ENCODE measurements around the gene TNFRSF21.
"Not testable (repeated sequence)": the region's sequence is repeated elsewhere in the genome, so short reads cannot be mapped to it uniquely, and the experiment has no call there.

The TNFRSF21 gene

GRCh38 chr6:47323887-47324286 is 14.2 kb upstream of the TNFRSF21 start:
- H3K4me1 ChIP-seq (ENCODE audit: control insufficient read depth in 5 of 5, insufficient read depth in 5 of 5, low read length in 5 of 5) = peaks cover 0 to under 1% (median 0%) of the 10 kb centered on the region in 5 donors
- H3K9me3 ChIP-seq (ENCODE audit: control insufficient read depth in 5 of 5, low read length in 5 of 5) = no peaks in the 10 kb centered on the region
- no peak overlapping the region for H3K4me3 ChIP-seq (ENCODE audit: low read depth in 1 of 5, low read length in 5 of 5)
- no peaks in the 10 kb centered on the region for H3K36me3 ChIP-seq (ENCODE audit: control insufficient read depth in 5 of 5, insufficient read depth in 5 of 5, low read length in 5 of 5)
- no peak overlapping the region for H3K27ac ChIP-seq (ENCODE audit: low read depth, low read length)
- H3K9ac ChIP-seq (ENCODE audit: low read length in 5 of 5) = no peak overlapping the region
- no peaks in the 10 kb centered on the region for H3K27me3 ChIP-seq (ENCODE audit: control insufficient read depth in 5 of 5, insufficient read depth in 4 of 5, low read length in 5 of 5)

- no peak overlapping the region for H3K9ac ChIP-seq (ENCODE audit: low read length in 5 of 5)
- no peaks in the 10 kb centered on the region for H3K27me3 ChIP-seq (ENCODE audit: control insufficient read depth in 5 of 5, insufficient read depth in 4 of 5, low read length in 5 of 5)
- H3K4me1 ChIP-seq (ENCODE audit: control insufficient read depth in 5 of 5, insufficient read depth in 5 of 5, low read length in 5 of 5) = peaks cover 0 to 6% (median 0%) of the 10 kb centered on the region in 5 donors
- no peak overlapping the region for H3K4me3 ChIP-seq (ENCODE audit: low read depth in 1 of 5, low read length in 5 of 5)
- no peak overlapping the region for H3K27ac ChIP-seq (ENCODE audit: low read depth, low read length)
- H3K36me3 ChIP-seq (ENCODE audit: control insufficient read depth in 5 of 5, insufficient read depth in 5 of 5, low read length in 5 of 5) = no peaks in the 10 kb centered on the region
- H3K9me3 ChIP-seq (ENCODE audit: control insufficient read depth in 5 of 5, low read length in 5 of 5) = no peaks in the 10 kb centered on the region
These were observed 13.6 kb upstream of the TNFRSF21 start for GRCh38 chr6:47323321-47323720.

GRCh38 chr6:47321577-47321976 is 11.9 kb upstream of the TNFRSF21 start:
- Histone ChIP-seq H3K9ac (ENCODE audit: low read length in 5 of 5) (no peak overlapping the region), H3K4me3 (ENCODE audit: low read depth in 1 of 5, low read length in 5 of 5) (no peak overlapping the region), H3K27me3 (ENCODE audit: control insufficient read depth in 5 of 5, insufficient read depth in 4 of 5, low read length in 5 of 5) (no peaks in the 10 kb centered on the region), H3K4me1 (ENCODE audit: control insufficient read depth in 5 of 5, insufficient read depth in 5 of 5, low read length in 5 of 5) (peaks cover 0 to 6% (median 0%) of the 10 kb centered on the region in 5 donors), H3K27ac (ENCODE audit: low read depth, low read length) (no peak overlapping the region), H3K9me3 (ENCODE audit: control insufficient read depth in 5 of 5, low read length in 5 of 5) (no peaks in the 10 kb centered on the region), H3K36me3 (ENCODE audit: control insufficient read depth in 5 of 5, insufficient read depth in 5 of 5, low read length in 5 of 5) (no peaks in the 10 kb centered on the region)

GRCh38 chr6:47319867-47320266 is 10.2 kb upstream of the TNFRSF21 start:
- H3K9me3 ChIP-seq (ENCODE audit: control insufficient read depth in 5 of 5, low read length in 5 of 5) = no peaks in the 10 kb centered on the region
- H3K27me3 ChIP-seq (ENCODE audit: control insufficient read depth in 5 of 5, insufficient read depth in 4 of 5, low read length in 5 of 5) = no peaks in the 10 kb centered on the region
- H3K4me1 ChIP-seq (ENCODE audit: control insufficient read depth in 5 of 5, insufficient read depth in 5 of 5, low read length in 5 of 5) = peaks cover 0 to 6% (median 0%) of the 10 kb centered on the region in 5 donors
- H3K27ac ChIP-seq (ENCODE audit: low read depth, low read length) = no peak overlapping the region
- H3K4me3 ChIP-seq (ENCODE audit: low read depth in 1 of 5, low read length in 5 of 5) = no peak overlapping the region
- H3K36me3 ChIP-seq (ENCODE audit: control insufficient read depth in 5 of 5, insufficient read depth in 5 of 5, low read length in 5 of 5) = no peaks in the 10 kb centered on the region
- no peak overlapping the region for H3K9ac ChIP-seq (ENCODE audit: low read length in 5 of 5)

GRCh38 chr6:47319382-47319781 is 9.7 kb upstream of the TNFRSF21 start:
- H3K4me3 ChIP-seq (ENCODE audit: low read depth in 1 of 5, low read length in 5 of 5) = no peak overlapping the region
- H3K27me3 ChIP-seq (ENCODE audit: control insufficient read depth in 5 of 5, insufficient read depth in 4 of 5, low read length in 5 of 5) = no peaks in the 10 kb centered on the region
- no peak overlapping the region for H3K27ac ChIP-seq (ENCODE audit: low read depth, low read length)

GRCh38 chr6:47318236-47318989 is 8.7 kb upstream of the TNFRSF21 start:
- H3K9ac ChIP-seq (ENCODE audit: low read length in 5 of 5) = no peak overlapping the region
- H3K9me3 ChIP-seq (ENCODE audit: control insufficient read depth in 5 of 5, low read length in 5 of 5) = no peaks in the 10 kb centered on the region
- no peak overlapping the region for H3K27ac ChIP-seq (ENCODE audit: low read depth, low read length)
- no peak overlapping the region for H3K4me3 ChIP-seq (ENCODE audit: low read depth in 1 of 5, low read length in 5 of 5)
- H3K4me1 ChIP-seq (ENCODE audit: control insufficient read depth in 5 of 5, insufficient read depth in 5 of 5, low read length in 5 of 5) = peaks cover 0 to 6% (median 0%) of the 10 kb centered on the region in 5 donors
- H3K36me3 ChIP-seq (ENCODE audit: control insufficient read depth in 5 of 5, insufficient read depth in 5 of 5, low read length in 5 of 5) = no peaks in the 10 kb centered on the region
- no peaks in the 10 kb centered on the region for H3K27me3 ChIP-seq (ENCODE audit: control insufficient read depth in 5 of 5, insufficient read depth in 4 of 5, low read length in 5 of 5)

More at GRCh38 chr6:47319382-47319781, 9.7 kb upstream of the TNFRSF21 start:
- peaks cover 0 to 6% (median 0%) of the 10 kb centered on the region in 5 donors for H3K4me1 ChIP-seq (ENCODE audit: control insufficient read depth in 5 of 5, insufficient read depth in 5 of 5, low read length in 5 of 5)
- H3K36me3 ChIP-seq (ENCODE audit: control insufficient read depth in 5 of 5, insufficient read depth in 5 of 5, low read length in 5 of 5) = no peaks in the 10 kb centered on the region
- H3K9me3 ChIP-seq (ENCODE audit: control insufficient read depth in 5 of 5, low read length in 5 of 5) = no peaks in the 10 kb centered on the region
- H3K9ac ChIP-seq (ENCODE audit: low read length in 5 of 5) = no peak overlapping the region

- not testable (repeated sequence) for H3K4me1 ChIP-seq (ENCODE audit: control insufficient read depth in 5 of 5, insufficient read depth in 5 of 5, low read length in 5 of 5); H3K9ac ChIP-seq (ENCODE audit: low read length in 5 of 5)
These were observed 5.5 kb upstream of the TNFRSF21 start for GRCh38 chr6:47315181-47315580.

GRCh38 chr6:47310131-47310480 is 401 bp upstream of the TNFRSF21 start:
- Histone ChIP-seq H3K27ac (ENCODE audit: low read depth, low read length) (no peak overlapping the region), H3K27me3 (ENCODE audit: control insufficient read depth in 5 of 5, insufficient read depth in 4 of 5, low read length in 5 of 5) (no peaks in the 10 kb centered on the region), H3K36me3 (ENCODE audit: control insufficient read depth in 5 of 5, insufficient read depth in 5 of 5, low read length in 5 of 5) (no peaks in the 10 kb centered on the region), H3K4me3 (ENCODE audit: low read depth in 1 of 5, low read length in 5 of 5) (peak overlapping the region in 1 of 5 donors; percentile 94), H3K9me3 (ENCODE audit: control insufficient read depth in 5 of 5, low read length in 5 of 5) (no peaks in the 10 kb centered on the region), H3K4me1 (ENCODE audit: control insufficient read depth in 5 of 5, insufficient read depth in 5 of 5, low read length in 5 of 5) (peaks cover 0 to 47% (median 36%) of the 10 kb centered on the region in 5 donors), H3K9ac (ENCODE audit: low read length in 5 of 5) (no peak overlapping the region)

More at GRCh38 chr6:47315181-47315580, 5.5 kb upstream of the TNFRSF21 start:
- H3K36me3 ChIP-seq (ENCODE audit: control insufficient read depth in 5 of 5, insufficient read depth in 5 of 5, low read length in 5 of 5); H3K27ac ChIP-seq (ENCODE audit: low read depth, low read length); H3K27me3 ChIP-seq (ENCODE audit: control insufficient read depth in 5 of 5, insufficient read depth in 4 of 5, low read length in 5 of 5); H3K9me3 ChIP-seq (ENCODE audit: control insufficient read depth in 5 of 5, low read length in 5 of 5); H3K4me3 ChIP-seq (ENCODE audit: low read depth in 1 of 5, low read length in 5 of 5): not testable (repeated sequence)

- Histone ChIP-seq H3K9me3 (ENCODE audit: control insufficient read depth in 5 of 5, low read length in 5 of 5) (no peaks in the 10 kb centered on the region), H3K27me3 (ENCODE audit: control insufficient read depth in 5 of 5, insufficient read depth in 4 of 5, low read length in 5 of 5) (no peaks in the 10 kb centered on the region), H3K4me3 (ENCODE audit: low read depth in 1 of 5, low read length in 5 of 5) (peak overlapping the region; percentile 83 to 94 (median 91)), H3K27ac (ENCODE audit: low read depth, low read length) (peak overlapping the region; percentile 77), H3K9ac (ENCODE audit: low read length in 5 of 5) (peak overlapping the region; percentile 23 to 86 (median 76)), H3K36me3 (ENCODE audit: control insufficient read depth in 5 of 5, insufficient read depth in 5 of 5, low read length in 5 of 5) (no peaks in the 10 kb centered on the region), H3K4me1 (ENCODE audit: control insufficient read depth in 5 of 5, insufficient read depth in 5 of 5, low read length in 5 of 5) (peaks cover 0 to 50% (median 45%) of the 10 kb centered on the region in 5 donors)
These were observed 984 bp downstream of the TNFRSF21 start for GRCh38 chr6:47308552-47309290.

- H3K4me3 ChIP-seq (ENCODE audit: low read depth in 1 of 5, low read length in 5 of 5) = peak overlapping the region; percentile 83 to 94 (median 91)
- peaks cover 0 to 56% (median 50%) of the 10 kb centered on the region in 5 donors for H3K4me1 ChIP-seq (ENCODE audit: control insufficient read depth in 5 of 5, insufficient read depth in 5 of 5, low read length in 5 of 5)
- H3K27me3 ChIP-seq (ENCODE audit: control insufficient read depth in 5 of 5, insufficient read depth in 4 of 5, low read length in 5 of 5) = no peaks in the 10 kb centered on the region
- no peaks in the 10 kb centered on the region for H3K36me3 ChIP-seq (ENCODE audit: control insufficient read depth in 5 of 5, insufficient read depth in 5 of 5, low read length in 5 of 5)
- H3K9me3 ChIP-seq (ENCODE audit: control insufficient read depth in 5 of 5, low read length in 5 of 5) = no peaks in the 10 kb centered on the region
- H3K9ac ChIP-seq (ENCODE audit: low read length in 5 of 5) = peak overlapping the region; percentile 22 to 86 (median 76)
- H3K27ac ChIP-seq (ENCODE audit: low read depth, low read length) = peak overlapping the region; percentile 77
These were observed 1.5 kb downstream of the TNFRSF21 start for GRCh38 chr6:47308198-47308517.
